Esophagus muscularis mucosa (tissue), 4 donors: Measurements from ENCODE around the gene SHISA8. TPM values are rescaled to one million over a fixed set of nuclear protein-coding genes. Genes with fewer than 3 reads are reported as not detected.
A peak's percentile ranks its signal among the peaks of the same experiment; 100 is the strongest.

Experiments used
- DNase-seq: peaks from one replicate; pipeline ENCODE4 v3.0.0-alpha.2; 2017; ENCODE audit errors: extremely low spot score
- H3K27ac ChIP-seq, 4 donors: fragments of 200-600 bp; sonication (generic); replicated peaks in 1 of 4; 1 replicate in 3 of 4; 2 replicates in 1 of 4; pipeline ENCODE4 v1.5.1; 2016 to 2019; ENCODE audit warnings: mild to moderate bottlenecking in 1 of 4
- H3K27me3 ChIP-seq, 4 donors: fragments of 200-600 bp; sonication (generic); one replicate each; pipeline versions ENCODE4 v1.5.1 to v1.6.0; 2016 to 2019
- H3K36me3 ChIP-seq, 4 donors: fragments of 200-600 bp; sonication (generic); one replicate each; pipeline ENCODE4 v1.5.1; 2016 to 2019
- H3K4me1 ChIP-seq, 4 donors: fragments of 200-600 bp; sonication (generic); one replicate each; pipeline ENCODE4 v1.5.1; 2016 to 2019
- H3K4me3 ChIP-seq, 4 donors: fragments of 200-600 bp; sonication (generic); 1 replicate in 2 of 4; 2 replicates in 2 of 4; pipeline ENCODE4 v1.5.1; 2016 to 2019; ENCODE audit warnings: mild to moderate bottlenecking in 4 of 4, moderate library complexity in 1 of 4
- H3K9me3 ChIP-seq, 4 donors: fragments of 200-600 bp; sonication (generic); 1 replicate in 3 of 4; 2 replicates in 1 of 4; pipeline ENCODE4 v1.5.1; 2016 to 2019
- CTCF ChIP-seq, 3 experiments: fragments of 200-600 bp in 2 of 3; fragments of 450-650 bp in 1 of 3; sonication (generic) in 2 of 3; IDR thresholded peaks; one replicate each; pipeline ENCODE4 v1.5.1; 2017 to 2019; ENCODE audit warnings: antibody characterized with exemption in 3 of 3, mild to moderate bottlenecking in 2 of 3, moderate library complexity in 1 of 3
- EP300 ChIP-seq: sonication (generic); formaldehyde crosslinking; IDR thresholded peaks from one replicate; pipeline ENCODE4 v1.6.1; 2017; ENCODE audit warnings: antibody characterized with exemption
- POLR2A ChIP-seq: fragments of 450-650 bp; IDR thresholded peaks from one replicate; pipeline ENCODE4 v1.6.1; 2017; ENCODE audit warnings: antibody characterized with exemption, moderate library complexity, mild to moderate bottlenecking, low read depth
- POLR2AphosphoS5 ChIP-seq, 2 donors: sonication (generic); formaldehyde crosslinking; IDR thresholded peaks; one replicate each; pipeline ENCODE4 v1.6.1; 2017; ENCODE audit warnings: antibody characterized with exemption in 2 of 2
- WGBS: methylation state at CpG from one replicate; pipeline ENCODE4 v1.1.5; 2018; 5-methylcytosine and 5-hydroxymethylcytosine counted together
- intact Hi-C: fragments of 100-400 bp; cut with DNase I; formaldehyde crosslinking; loops from one replicate; pipeline ENCODE4 v1.15.1; 2023
- total RNA-seq, 4 donors: library from RNA; depleted of rRNA; stranded (reverse); fragments of >200 nt; gene quantifications; one replicate each; pipeline versions ENCODE4 v1.1.0 to v1.2.1, GENCODE V29; 2016

Gene SHISA8
- total RNA-seq, 4 donors from 2014 or later, result 0.83 TPM; not detected in 3

GRCh38 chr22:41893591-41894375, 21.1 kb downstream of the SHISA8 start:
- H3K36me3 ChIP-seq, result peaks cover 40 to 100% (median 90%) of the 10 kb centered on the region in 4 donors
- TF ChIP-seq CTCF (IDR thresholded peaks at IDR 0.05) (no peak), EP300 (no peak), POLR2A (no peak), POLR2AphosphoS5 (IDR thresholded peaks at IDR 0.05) (no peak)
- no peak overlapping the region for H3K4me3 ChIP-seq
- H3K27ac ChIP-seq, result no peak overlapping the region
- no peaks in the 10 kb centered on the region for H3K9me3 ChIP-seq
- intact Hi-C loops, result no loop called here
- H3K4me1 ChIP-seq, result peaks cover 0 to 3% (median 0%) of the 10 kb centered on the region in 4 donors
- 87% methylated on average over 7 of the region's 7 CpGs for WGBS
- no peaks in the 10 kb centered on the region for H3K27me3 ChIP-seq
- no peak for DNase-seq

GRCh38 chr22:41892721-41893120, 22.2 kb downstream of the SHISA8 start:
- Histone ChIP-seq H3K9me3 (no peaks in the 10 kb centered on the region), H3K36me3 (peaks cover 39 to 100% (median 89%) of the 10 kb centered on the region in 4 donors), H3K4me3 (no peak overlapping the region), H3K27me3 (no peaks in the 10 kb centered on the region), H3K27ac (no peak overlapping the region), H3K4me1 (peaks cover 0 to 3% (median 0%) of the 10 kb centered on the region in 4 donors)
- intact Hi-C loops, result no loop called here
- no peak for DNase-seq
- TF ChIP-seq POLR2AphosphoS5 (IDR thresholded peaks at IDR 0.05), result no peak
- TF ChIP-seq EP300, result no peak
- TF ChIP-seq CTCF (IDR thresholded peaks at IDR 0.05), result no peak
- TF ChIP-seq POLR2A, result no peak
- 85% methylated on average over 4 of the region's 4 CpGs for WGBS

DNA sequence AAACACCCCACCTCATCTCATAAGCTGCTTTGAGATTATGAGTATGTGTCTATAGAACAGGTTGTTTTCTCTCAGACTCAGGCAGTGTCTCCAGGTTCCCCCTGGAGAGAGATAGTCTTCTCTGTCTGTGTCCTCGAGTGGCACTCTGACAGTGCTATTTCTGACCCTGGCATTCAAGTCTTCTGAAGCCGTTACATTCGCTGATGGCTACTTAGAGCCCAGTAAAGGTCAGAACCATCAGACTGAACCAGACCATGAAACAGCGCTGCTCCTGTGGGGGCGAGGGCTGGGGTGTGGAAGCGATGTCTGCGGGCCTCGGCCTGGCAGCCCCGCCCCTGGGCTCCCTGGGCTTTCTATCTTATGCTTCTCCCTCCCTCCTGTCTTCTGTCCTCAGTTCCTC, 23.5 kb downstream of the SHISA8 start:
- Histone ChIP-seq H3K9me3 (no peaks in the 10 kb centered on the region), H3K4me1 (peaks cover 0 to 3% (median 0%) of the 10 kb centered on the region in 4 donors), H3K27ac (no peak overlapping the region), H3K27me3 (no peaks in the 10 kb centered on the region), H3K4me3 (no peak overlapping the region), H3K36me3 (peaks cover 48 to 100% (median 88%) of the 10 kb centered on the region in 4 donors)
- DNase-seq, result no peak
- TF ChIP-seq CTCF (IDR thresholded peaks at IDR 0.05) (no peak), POLR2A (no peak), POLR2AphosphoS5 (IDR thresholded peaks at IDR 0.05) (no peak), EP300 (no peak)
- WGBS, result 95% methylated on average over 6 of the region's 9 CpGs
- intact Hi-C loops, result no loop called here

GRCh38 chr22:41888627-41889200, 26.2 kb downstream of the SHISA8 start:
- TF ChIP-seq CTCF (IDR thresholded peaks at IDR 0.05), result no peak
- TF ChIP-seq EP300, result no peak
- TF ChIP-seq POLR2AphosphoS5 (IDR thresholded peaks at IDR 0.05), result no peak
- TF ChIP-seq POLR2A, result no peak
- H3K36me3 ChIP-seq, result peaks cover 68 to 100% (median 88%) of the 10 kb centered on the region in 4 donors
- WGBS, result 68% methylated on average over 4 of the region's 4 CpGs

More at GRCh38 chr22:41888627-41889200, 26.2 kb downstream of the SHISA8 start:
- intact Hi-C loops, result no loop called here
- Histone ChIP-seq H3K9me3 (no peaks in the 10 kb centered on the region), H3K4me1 (no peaks in the 10 kb centered on the region), H3K27me3 (no peaks in the 10 kb centered on the region), H3K27ac (peak overlapping the region in 1 of 4 donors; percentile 18), H3K4me3 (no peak overlapping the region)
- no peak for DNase-seq
